ENCODE measurements around the gene PRG3.

- TF ChIP-seq, protein P1, sequence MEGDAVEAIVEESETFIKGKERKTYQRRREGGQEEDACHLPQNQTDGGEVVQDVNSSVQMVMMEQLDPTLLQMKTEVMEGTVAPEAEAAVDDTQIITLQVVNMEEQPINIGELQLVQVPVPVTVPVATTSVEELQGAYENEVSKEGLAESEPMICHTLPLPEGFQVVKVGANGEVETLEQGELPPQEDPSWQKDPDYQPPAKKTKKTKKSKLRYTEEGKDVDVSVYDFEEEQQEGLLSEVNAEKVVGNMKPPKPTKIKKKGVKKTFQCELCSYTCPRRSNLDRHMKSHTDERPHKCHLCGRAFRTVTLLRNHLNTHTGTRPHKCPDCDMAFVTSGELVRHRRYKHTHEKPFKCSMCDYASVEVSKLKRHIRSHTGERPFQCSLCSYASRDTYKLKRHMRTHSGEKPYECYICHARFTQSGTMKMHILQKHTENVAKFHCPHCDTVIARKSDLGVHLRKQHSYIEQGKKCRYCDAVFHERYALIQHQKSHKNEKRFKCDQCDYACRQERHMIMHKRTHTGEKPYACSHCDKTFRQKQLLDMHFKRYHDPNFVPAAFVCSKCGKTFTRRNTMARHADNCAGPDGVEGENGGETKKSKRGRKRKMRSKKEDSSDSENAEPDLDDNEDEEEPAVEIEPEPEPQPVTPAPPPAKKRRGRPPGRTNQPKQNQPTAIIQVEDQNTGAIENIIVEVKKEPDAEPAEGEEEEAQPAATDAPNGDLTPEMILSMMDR (IDR thresholded peaks at IDR 0.05; ENCODE audit: poor library complexity), result no peak
- TF ChIP-seq EZH2 (IDR thresholded peaks at IDR 0.05; ENCODE audit: borderline replicate concordance) (no peak), EZH2phosphoT487 (IDR thresholded peaks at IDR 0.05; ENCODE audit: low read depth, severe bottlenecking, unreplicated experiment) (no peak)
Measured at GRCh38 chr11:57343825-57344224, 37.1 kb downstream of the PRG3 start.

Data from hepatocyte (in vitro differentiated cells).